Esophagus mucosa (tissue), 1 donor: ENCODE results near the gene RAB41. TPM values are rescaled to one million over a fixed set of nuclear protein-coding genes. Genes with fewer than 3 reads are reported as not detected.
A peak's percentile ranks its signal among the peaks of the same experiment; 100 is the strongest.
"Not testable (repeated sequence)": the region's sequence is repeated elsewhere in the genome, so short reads cannot be mapped to it uniquely, and the experiment has no call there.

Experiments
- ATAC-seq: fragments of 200-7000 bp; cut with Tn5 transposase; one replicate; pipeline ENCODE4 v1.9.1; 2020
- total RNA-seq: library from RNA; stranded (reverse); gene quantifications from one replicate; pipeline ENCODE4 v1.2.4, GENCODE V29; 2023
- donor health status: DM: yes; HTN: yes; CAD: no.

Gene RAB41
- total RNA-seq: not detected

GRCh38 chrX:70281951-70282350 is at the start of gene RAB41:
Gene RAB41 (plus strand): TSS chrX:70282172. CDS start chrX:70282218, 46 bp downstream.
- ATAC-seq: no peak

GRCh38 chrX:70234355-70234754 is 47.6 kb upstream of the RAB41 start, which contains the start of gene AWAT1:
Gene AWAT1 (plus strand): TSS chrX:70234655. CDS start chrX:70234696, 41 bp downstream.
- ATAC-seq: no peak

- no peak for ATAC-seq
Measured at GRCh38 chrX:70240751-70241150, 41.2 kb upstream of the RAB41 start.

GRCh38 chrX:70241501-70241900 is 40.5 kb upstream of the RAB41 start:
- ATAC-seq: no peak

GRCh38 chrX:70243601-70244000 is 38.4 kb upstream of the RAB41 start:
- not testable (repeated sequence) for ATAC-seq

DNA sequence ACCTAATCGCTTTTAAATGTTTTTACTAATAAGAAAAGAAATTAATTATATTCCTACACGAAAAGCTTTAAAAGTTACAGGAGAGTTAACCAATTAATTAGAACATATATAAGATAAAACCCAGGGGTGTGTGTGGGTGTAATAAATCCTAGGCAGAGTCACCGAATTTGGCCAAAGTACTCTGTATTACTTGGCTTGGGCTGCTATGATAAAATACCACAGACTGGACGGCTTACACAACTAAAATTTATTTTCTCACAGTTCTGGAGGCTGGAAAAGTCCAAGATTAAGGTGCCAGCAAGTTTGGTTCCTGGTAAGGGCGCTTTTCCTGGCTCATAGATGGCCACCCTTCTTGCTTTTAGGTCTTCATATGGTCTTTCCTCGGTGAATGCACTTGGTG is 37.1 kb upstream of the RAB41 start:
- ATAC-seq: no peak

GRCh38 chrX:70247252-70247651 is 34.7 kb upstream of the RAB41 start:
- no peak for ATAC-seq

DNA sequence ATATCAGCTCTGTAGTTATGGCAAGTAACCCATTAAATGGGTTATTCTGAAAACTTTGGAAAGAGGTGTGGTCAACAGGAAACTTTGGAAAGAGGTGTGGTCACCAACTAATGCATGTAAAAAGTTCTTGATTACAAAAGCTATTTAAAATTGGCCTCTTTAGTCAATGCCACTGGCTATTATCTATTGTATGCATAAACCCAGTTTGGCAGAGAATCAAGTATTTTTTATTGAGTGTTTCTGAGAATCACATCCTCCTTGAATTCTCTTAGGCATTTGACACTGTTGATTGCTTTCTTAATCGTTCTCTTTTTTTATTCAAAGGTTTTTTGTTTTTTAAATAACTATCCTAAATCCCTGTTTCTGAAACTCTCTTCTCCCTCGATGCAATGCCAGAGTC is 29.5 kb upstream of the RAB41 start:
- ATAC-seq: peak; percentile 20

DNA sequence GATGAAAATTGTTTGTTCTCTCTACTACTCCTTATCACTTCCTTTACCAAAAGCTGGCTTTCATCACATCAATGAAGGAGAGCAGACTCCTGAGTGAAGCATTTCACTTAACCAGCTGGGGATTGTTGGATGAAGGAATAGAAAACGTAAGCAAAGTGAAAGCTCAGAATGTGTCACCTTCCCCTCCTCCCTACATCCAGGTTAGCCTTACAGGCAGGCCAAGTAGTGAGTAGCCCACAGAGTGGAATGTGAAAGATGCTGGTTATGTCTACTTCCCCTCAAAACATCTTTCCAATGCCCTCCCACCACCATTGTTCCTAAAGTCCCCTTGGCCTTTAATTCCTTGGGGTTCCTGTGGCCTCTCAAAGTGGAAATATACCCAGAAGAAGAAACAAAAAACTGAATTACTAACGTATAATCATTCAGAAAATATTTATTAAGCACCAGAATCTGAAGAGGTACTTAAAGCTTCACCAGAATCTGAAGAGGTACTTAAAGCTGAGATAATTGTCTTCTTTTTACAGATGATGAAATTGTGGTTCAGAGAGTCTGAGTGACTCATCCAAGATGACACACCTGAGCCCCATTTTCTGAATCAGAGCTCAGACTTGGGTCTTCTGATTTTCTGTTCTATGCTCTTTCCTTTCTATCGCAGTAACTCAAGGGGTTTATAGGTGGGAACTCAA is 28.5 kb upstream of the RAB41 start:
- ATAC-seq: peak; percentile 49

DNA sequence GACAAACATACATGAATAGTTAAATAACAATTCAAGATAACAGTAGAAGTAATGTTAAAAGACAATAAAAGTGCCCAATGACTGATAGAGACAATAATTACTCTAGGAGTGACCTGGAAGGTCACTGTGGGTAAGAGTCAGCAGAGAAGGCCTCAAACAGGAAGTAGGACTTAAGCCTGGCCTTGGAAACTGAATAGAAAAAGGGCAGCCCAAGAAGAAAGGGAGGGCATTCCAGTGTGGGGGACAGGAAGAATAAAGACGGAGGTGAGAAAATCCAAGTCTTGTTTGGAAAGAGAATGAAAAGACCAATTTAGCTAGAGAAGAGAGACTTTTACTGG is 27.9 kb upstream of the RAB41 start:
- ATAC-seq: peak; percentile 58

DNA sequence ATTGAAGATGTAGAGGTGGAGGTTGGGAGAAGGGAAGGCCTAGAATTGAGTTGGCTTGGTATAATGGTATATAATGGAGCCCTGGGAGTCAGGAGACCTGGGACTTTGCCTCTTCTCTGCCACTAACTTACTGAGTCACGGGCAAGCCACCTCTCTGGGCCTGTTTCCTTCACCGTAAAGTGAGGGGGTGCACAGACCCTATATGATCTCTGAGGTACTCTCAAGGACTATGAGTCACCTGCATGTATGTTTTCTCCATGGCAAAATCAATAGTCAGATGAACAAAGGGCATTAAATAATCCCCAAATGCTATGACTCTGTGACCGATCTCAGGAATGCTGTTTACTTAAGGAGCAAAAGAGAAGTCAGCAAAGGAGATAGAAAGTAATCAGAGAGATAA is 27.1 kb upstream of the RAB41 start:
- no peak for ATAC-seq

DNA sequence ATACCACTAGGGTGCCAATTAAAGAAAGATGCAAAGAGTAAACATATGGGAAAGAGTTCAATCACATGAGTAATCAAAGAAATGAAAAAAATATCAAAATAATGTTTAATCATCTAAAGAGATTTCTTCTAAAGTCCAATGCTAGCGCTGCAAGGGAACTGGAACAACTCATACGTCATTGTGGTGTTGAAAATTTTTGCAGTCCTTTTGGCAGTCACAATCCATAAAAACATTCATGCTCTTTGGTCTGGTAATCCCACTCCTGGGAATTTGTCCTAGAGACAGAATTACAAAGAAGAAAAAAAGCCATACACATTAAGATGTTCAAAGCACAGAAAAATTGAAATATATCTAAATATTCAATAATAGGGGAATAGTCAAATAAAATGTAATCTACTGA is 26.5 kb upstream of the RAB41 start:
- no peak for ATAC-seq

GRCh38 chrX:70257423-70258288 is 24.3 kb upstream of the RAB41 start:
- no peak for ATAC-seq

DNA sequence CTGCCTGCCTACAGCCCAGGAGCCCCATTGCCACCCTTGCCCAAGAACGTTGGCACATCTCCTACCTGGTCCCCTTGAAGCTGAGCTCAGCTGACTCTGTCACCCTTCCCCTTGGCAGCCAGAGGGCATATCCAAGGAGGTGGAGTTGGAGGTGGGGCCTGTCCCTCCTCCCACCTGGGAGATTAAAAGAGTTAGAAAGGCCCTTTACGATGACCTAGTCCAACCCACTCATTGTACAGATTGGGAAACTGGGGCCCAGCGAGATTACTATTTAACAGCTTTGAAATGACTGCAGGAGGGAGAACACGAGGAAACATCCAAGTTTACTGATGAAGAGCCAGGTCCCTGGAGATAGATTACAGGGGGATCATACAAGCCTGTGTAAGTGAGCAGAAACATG is 21.9 kb upstream of the RAB41 start, which contains the start of gene P2RY4:
Gene P2RY4 (minus strand): TSS at position 101 of the 400 bp plus-strand sequence. CDS start 580 bp downstream, outside the sequence.
- no peak for ATAC-seq

DNA sequence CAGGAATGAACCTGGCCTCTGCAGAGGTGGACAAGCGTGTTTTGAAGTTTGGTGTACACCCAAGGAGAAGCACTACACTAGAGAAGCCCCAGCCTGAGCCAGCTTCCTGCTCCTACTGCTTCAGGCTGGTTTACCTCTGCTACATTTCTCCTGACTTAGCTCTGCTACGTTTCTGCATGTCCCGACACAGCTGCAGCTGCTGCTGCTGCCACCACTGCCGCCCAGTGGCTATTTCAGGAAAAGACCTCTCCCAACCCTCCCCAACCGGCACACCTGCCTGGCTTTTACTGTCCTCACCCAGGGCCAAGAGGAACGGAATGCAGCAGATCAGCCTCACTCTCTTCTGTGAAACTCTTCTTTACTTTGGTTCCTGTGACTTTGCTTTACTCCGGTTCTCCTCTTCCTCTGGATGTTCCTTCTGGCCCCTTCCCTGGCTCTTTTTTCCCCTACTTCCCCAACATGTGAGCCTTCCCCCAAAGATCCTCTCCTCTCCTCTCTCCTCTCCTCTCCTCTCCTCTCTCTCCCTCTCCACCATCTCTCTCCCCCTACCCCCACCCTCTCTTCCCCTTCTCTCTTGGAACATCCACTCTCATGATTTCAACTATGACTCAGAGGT is 18.9 kb upstream of the RAB41 start:
- ATAC-seq: peak; percentile 95

GRCh38 chrX:70264784-70265183 is 17.2 kb upstream of the RAB41 start:
- ATAC-seq: no peak

DNA sequence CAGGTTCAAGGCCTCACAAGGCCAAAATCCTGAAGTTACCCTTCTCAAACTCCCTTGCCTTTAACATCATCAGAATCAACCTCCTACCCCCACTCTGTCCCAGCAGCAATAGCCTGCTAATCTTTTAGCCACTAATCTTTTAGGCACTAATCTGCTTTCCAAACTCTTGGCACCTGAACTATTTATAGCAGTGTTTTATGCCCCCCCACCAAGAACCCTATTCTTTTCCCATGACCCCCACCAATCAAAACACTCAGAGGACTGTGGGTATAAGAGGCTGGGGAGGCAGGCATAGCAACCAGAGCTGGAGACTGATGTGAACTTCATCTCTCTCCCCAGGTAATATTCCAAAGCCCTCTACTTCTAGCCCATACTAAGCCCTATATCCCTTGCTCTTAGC is 13.9 kb upstream of the RAB41 start, which contains the start of gene ARR3:
Gene ARR3 (plus strand): TSS at position 301 of the 400 bp plus-strand sequence. CDS start 1,052 bp downstream, outside the sequence.
- no peak for ATAC-seq

GRCh38 chrX:70274029-70274428 is 7.9 kb upstream of the RAB41 start:
- ATAC-seq: not testable (repeated sequence)

GRCh38 chrX:70279081-70279480 is 2.9 kb upstream of the RAB41 start:
- no peak for ATAC-seq

DNA sequence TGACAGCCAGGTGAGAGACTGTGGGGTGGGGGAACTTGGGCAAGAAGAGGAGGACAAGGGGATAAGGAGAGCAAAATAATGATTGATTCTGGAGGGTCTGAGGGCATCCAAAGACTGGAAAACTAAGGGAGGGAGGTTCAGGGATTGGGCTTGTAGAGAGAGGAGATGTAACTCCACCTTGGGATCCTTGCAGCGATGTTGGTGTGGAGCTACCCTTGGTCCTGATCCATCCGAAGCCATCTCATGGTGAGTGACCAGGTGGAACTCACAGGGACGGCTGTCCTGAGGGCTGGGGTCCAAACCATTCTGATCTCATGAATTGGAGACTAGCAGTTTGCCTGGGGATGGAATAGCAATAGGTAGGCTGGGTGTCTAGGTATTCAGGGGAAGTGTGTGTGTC is 1.4 kb upstream of the RAB41 start:
- ATAC-seq: no peak

DNA sequence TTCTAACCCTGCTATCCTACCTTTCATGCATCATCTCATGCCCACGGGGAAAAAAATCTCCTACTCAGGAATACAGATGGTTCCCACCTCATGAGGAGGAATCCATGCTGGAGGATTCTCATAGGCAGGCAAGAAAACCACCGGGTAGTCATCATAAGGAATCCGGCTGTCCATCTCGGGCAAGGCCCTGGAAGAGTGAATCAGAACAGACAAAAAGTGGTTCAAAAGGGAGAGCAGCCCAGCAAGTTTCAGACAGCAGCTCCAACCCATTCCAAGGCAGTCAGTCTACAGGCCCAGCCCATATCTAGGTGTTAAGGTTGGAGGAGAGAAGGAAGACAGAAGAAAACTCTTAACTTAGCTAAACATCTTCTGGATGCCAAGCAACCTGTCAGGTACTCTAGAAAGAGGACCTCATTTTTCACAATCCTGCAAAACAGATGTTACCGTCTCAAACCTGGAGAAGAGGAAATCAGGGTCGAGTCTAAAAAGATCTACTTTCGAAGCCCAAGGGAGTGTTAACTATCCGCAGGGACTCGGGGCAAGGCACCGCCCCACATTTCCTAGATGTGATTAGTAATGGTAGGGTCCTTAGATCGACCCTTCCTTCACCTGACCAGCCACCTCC is 7.3 kb downstream of the RAB41 start:
- ATAC-seq: peak; percentile 55
